Right kidney (tissue), 1 donor: ENCODE data around the gene CYFIP2.

Experiments
- DNase-seq: peaks from one replicate; pipeline ENCODE4 v3.0.0-alpha.2; 2016

Gene CYFIP2

DNA sequence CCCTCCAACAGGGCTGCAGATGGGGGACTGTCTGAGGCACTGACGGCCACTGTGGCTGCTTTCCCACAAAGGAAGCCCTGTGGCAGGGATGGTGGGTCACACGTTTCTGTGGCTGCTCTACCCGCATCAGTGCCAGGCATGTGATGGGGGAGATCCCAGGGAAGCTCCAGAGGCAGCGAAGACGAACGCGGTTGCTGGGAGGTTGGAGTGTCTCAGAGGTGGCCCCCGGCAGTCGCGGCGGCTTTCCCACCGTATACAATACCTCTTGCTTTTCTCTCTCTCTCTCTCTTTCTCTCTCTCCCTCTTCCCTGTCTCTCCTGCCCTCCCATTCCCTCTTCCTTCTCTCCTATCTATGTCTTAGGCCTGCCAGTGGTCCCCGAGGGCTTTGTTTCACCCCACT is 56.7 kb downstream of the CYFIP2 start:
- no peak for DNase-seq

GRCh38 chr5:157323107-157323706 is 57.3 kb downstream of the CYFIP2 start:
- no peak for DNase-seq

- no peak for DNase-seq
Measured at GRCh38 chr5:157324237-157324636, 58.3 kb downstream of the CYFIP2 start.

DNA sequence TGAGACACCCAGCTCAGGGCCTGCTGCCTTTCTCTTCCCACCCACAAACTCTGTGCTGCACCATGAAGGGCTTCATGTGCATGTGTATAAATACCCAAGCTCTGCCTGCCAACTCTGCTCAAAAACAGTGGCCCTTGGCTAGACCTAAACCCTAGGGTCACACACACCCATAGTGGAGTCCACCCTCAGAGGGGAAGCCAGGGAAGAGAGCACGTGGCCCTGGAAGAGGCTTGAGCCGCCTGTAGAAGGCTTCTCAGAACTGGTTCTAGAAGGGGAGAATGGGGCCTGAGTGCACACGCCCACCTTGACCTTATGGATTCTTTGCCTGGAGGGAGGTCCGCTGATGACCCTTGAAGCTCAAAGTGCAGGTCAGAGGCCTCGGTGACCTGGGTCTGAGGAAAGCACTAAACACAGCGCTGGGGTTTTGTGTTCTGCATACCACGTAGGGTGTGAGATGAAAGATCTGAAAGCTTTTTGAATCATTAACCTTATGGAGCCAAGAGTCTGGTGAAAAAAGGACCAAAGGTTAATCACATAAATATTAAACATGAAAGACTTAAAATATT is 60.6 kb downstream of the CYFIP2 start:
- DNase-seq, result no peak

GRCh38 chr5:157327771-157328170 is 61.8 kb downstream of the CYFIP2 start:
- DNase-seq, result no peak

- peak; percentile 59 for DNase-seq
Measured at GRCh38 chr5:157328277-157328912, 62.5 kb downstream of the CYFIP2 start.

DNA sequence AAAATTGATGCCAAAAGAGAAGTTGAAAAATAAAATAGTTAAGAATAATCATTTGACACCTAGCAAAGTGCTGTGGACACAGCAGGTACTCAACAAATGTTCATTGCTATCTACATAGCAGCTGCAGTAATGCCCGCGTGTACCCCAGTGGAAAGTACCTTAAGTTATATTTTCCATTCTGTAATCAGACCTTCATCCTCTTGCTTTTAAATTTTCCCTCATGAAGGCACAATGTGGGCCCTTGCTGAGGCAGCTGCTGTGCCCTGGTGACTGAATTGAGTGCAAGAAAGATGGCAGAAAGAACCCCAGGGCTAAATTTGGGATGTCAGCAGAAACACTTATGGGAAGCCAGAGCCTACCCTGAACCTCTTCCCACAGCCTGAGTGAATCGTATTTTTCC is 65.9 kb downstream of the CYFIP2 start:
- DNase-seq, result no peak

- DNase-seq, result no peak
Measured at GRCh38 chr5:157335534-157336422, 69.9 kb downstream of the CYFIP2 start.

- DNase-seq, result no peak
Measured at GRCh38 chr5:157336423-157336744, 70.5 kb downstream of the CYFIP2 start.

DNA sequence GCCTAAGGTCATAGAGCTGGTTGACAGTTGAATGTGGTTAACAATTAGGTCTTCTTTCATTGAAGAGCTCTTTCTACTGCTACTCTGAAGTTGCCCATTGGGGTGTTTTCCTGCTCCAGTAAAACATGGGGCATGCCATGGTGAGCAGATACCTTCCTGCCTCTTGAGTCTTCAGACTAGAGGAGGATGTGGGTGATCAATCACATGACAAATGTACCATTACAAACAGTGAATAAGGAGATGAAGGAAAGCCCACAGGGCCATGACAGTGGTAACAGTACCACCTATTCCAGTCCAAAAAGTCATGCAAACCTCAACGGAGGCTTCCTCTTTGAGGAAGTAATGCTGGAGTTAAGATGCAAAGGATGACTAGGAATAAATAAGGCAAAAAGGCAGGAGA is 73.5 kb downstream of the CYFIP2 start:
- DNase-seq, result no peak

DNA sequence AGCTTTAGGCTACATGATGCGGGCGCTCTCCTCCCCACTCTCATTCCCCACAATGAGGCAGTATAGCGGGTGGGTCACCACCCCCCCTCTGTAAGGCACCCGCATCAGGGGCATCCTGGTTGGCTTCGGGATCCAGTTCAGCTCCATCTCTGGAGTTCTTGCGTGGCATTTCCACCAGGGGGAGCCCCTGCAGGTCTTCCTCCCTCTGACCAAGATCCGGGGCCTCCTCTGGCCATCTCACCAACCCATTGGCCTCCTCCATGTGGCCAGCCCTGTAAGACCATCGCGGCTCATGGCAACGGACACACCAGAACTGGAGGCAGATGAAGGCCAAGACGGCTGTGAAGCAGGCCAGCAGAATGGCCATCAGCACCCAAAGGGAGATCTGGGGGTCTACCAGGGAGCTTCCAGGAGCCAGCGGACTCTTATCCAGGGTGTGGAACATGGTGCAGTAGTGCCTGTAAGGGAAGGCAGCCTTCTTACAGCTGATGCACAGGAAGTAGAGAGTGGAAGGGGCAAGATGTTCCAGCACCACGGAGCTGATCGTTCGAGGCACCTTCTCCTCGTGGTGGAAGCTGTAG is 77.0 kb downstream of the CYFIP2 start:
- no peak for DNase-seq

GRCh38 chr5:157343842-157344790 is 78.2 kb downstream of the CYFIP2 start:
- DNase-seq, result no peak

DNA sequence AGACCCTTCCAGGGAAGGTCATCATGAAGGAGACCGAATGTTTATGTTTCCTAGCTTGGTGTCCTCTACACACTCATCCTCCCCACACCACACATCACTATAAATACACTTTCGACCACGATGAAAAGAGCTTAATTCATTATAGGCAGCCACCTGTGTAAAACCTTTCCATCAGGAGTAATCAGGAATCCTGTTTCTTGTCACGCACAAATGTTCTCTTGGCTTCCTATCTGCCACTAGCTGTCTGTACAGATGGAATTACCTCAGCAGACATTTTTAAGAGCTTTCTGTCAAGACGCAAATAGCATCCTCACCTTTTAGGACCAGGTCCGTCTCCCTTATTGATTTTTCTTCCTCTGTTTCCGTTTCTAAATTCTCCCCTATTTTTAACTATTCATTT is 79.1 kb downstream of the CYFIP2 start:
- DNase-seq, result no peak

DNA sequence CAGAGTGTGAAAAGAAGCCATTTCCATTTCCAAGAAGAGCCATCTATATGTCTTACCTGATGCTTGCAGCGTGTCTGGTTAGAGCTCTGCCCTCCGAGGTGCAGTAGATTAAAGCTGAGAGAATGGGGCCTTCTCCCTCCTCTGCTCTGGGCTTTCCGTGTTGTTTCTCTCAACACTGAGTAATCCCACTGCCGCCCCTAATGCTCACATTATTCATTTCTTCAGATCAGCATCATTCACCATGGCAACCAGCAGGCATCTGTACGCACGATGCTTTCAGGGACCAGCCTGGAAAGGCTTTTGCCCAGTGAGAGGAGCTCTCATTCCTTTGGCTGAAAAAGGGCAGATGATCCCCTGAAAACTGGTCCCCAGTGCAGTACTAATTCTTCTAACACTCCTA is 79.6 kb downstream of the CYFIP2 start:
- no peak for DNase-seq

GRCh38 chr5:157347301-157348048 is 81.6 kb downstream of the CYFIP2 start:
- no peak for DNase-seq

DNA sequence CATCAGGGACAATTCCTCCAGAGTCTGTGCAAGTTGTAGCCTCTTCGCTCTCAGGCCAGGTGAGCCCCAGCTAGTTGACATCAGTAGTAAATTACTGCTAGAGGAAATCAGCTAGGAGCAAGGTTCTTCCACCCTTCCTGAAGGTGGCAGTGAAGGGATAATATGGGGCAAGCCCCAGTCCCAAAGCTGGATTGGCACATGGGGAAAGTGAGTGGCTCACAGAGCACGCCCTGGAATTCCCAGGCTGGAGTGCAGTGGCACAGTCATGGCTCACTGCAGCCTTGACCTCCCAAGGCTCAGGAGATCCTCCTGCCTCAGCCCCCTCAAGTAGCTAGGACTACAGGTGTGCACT is 82.1 kb downstream of the CYFIP2 start:
- no peak for DNase-seq

- no peak for DNase-seq
Measured at GRCh38 chr5:157350939-157351801, 85.2 kb downstream of the CYFIP2 start.

DNA sequence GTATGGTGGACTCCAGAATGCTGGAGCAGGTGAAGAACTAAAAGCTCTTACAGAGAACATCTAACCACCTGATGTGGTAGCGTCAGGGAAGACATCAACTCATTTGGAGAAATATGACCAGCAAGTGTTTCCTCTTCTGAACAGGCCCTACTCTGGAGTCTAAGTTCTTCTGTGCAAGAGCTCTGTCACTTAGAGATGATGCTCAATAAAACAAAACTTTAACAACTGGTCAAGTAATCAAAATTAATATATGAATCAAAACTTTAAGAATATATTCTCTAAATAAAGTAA is 85.8 kb downstream of the CYFIP2 start:
- DNase-seq, result no peak

- DNase-seq, result no peak
Measured at GRCh38 chr5:157352756-157353340, 86.9 kb downstream of the CYFIP2 start.

DNA sequence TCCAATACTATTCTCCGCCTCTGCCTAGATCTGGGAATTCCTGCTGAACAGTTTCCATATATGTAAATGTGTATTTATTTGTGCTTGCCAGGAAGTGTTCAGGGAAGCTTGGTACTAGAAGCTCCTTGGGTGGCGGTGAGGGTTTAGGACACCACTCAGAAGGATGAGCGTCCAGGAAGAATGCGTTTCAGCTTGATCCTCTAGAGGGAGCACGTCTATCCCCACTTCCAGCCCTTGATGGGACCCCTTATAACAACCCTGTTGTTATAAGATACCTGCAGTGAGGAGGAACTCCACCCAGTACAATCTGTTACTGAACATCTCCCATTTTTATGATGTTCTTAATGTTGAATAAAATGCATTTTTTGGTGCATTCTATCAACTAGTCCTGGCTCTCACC is 88.9 kb downstream of the CYFIP2 start:
- DNase-seq, result no peak
